Upper lobe of left lung (tissue), 6 donors: ENCODE measurements around the gene GOLPH3. TPM values are rescaled to one million over a fixed set of nuclear protein-coding genes. Genes with fewer than 3 reads are reported as not detected.
"Not testable (repeated sequence)": the region's sequence is repeated elsewhere in the genome, so short reads cannot be mapped to it uniquely, and the experiment has no call there.

ENCODE experiments used
- ATAC-seq, 2 donors: fragments of 200-7000 bp; cut with Tn5 transposase; one replicate each; pipeline ENCODE4 v1.9.1; 2022; ENCODE audit warnings: mild to moderate bottlenecking in 2 of 2, moderate library complexity in 2 of 2; ENCODE audit not compliant: low FRiP score in 2 of 2
- DNase-seq, 2 donors: peaks; one replicate each; pipeline ENCODE4 v3.0.0-alpha.2; 2019 to 2020
- H3K27ac ChIP-seq, 4 donors: fragments of 200-600 bp; sonication (generic); one replicate each; pipeline ENCODE4 v1.5.1; 2016 to 2019
- H3K27me3 ChIP-seq, 4 donors: fragments of 200-600 bp; sonication (generic); one replicate each; pipeline ENCODE4 v1.5.1; 2017 to 2019
- H3K36me3 ChIP-seq, 4 donors: fragments of 200-600 bp; sonication (generic); one replicate each; pipeline ENCODE4 v1.5.1; 2016 to 2019
- H3K4me1 ChIP-seq, 4 donors: fragments of 200-600 bp; sonication (generic); one replicate each; pipeline ENCODE4 v1.5.1; 2018 to 2019
- H3K4me3 ChIP-seq, 4 donors: fragments of 200-600 bp; sonication (generic); one replicate each; pipeline ENCODE4 v1.5.1; 2017 to 2019; ENCODE audit warnings: mild to moderate bottlenecking in 2 of 4, moderate library complexity in 1 of 4
- H3K9me3 ChIP-seq, 4 donors: fragments of 200-600 bp; sonication (generic); one replicate each; pipeline ENCODE4 v1.5.1; 2018 to 2019
- CTCF ChIP-seq, 6 experiments: fragments of 450-650 bp in 4 of 6; fragments of 200-600 bp in 2 of 6; sonication (generic) in 2 of 6; IDR thresholded peaks; one replicate each; pipeline ENCODE4 v1.5.1; 2016 to 2019; ENCODE audit warnings: antibody characterized with exemption in 6 of 6
- EP300 ChIP-seq, 4 donors: sonication (generic); formaldehyde crosslinking; IDR thresholded peaks; one replicate each; pipeline ENCODE4 v1.5.1; 2017; ENCODE audit warnings: antibody characterized with exemption in 4 of 4, control low read depth in 2 of 4
- POLR2A ChIP-seq, 4 donors: fragments of 450-650 bp; IDR thresholded peaks; one replicate each; pipeline ENCODE4 v1.5.1; 2016 to 2017; ENCODE audit warnings: antibody characterized with exemption in 4 of 4, mild to moderate bottlenecking in 2 of 4
- POLR2AphosphoS5 ChIP-seq, 2 donors: sonication (generic); formaldehyde crosslinking; IDR thresholded peaks; one replicate each; pipeline ENCODE4 v1.5.1; 2017; ENCODE audit warnings: antibody characterized with exemption in 2 of 2
- WGBS, 2 donors: methylation state at CpG; one replicate each; pipeline ENCODE4 v1.1.5; 2017 to 2018; 5-methylcytosine and 5-hydroxymethylcytosine counted together
- total RNA-seq, 6 donors: library from RNA; depleted of rRNA in 4 of 6; stranded (reverse); fragments of >200 nt in 4 of 6; gene quantifications; one replicate each; pipeline versions ENCODE4 v1.1.0 to v1.2.1, GENCODE V29; 2016 to 2021
- donor health status: DM: no; HTN: no; CAD: no; lungs with moderate emphysema.
- donor health status: DM: no; HTN: yes; CAD: no; lungs with severe emphysema.

The GOLPH3 gene
- total RNA-seq, 6 donors from 2014 or later: 90.1 to 127 (median 123) TPM

GRCh38 chr5:32172186-32172911, 1.8 kb downstream of the GOLPH3 start:
- TF ChIP-seq POLR2A (IDR thresholded peaks at IDR 0.05): peak in 1 of 4 donors; percentile 25
- not testable (repeated sequence) for ATAC-seq, H3K9me3 ChIP-seq, H3K27me3 ChIP-seq
- peaks cover 31 to 60% (median 46%) of the 10 kb centered on the region in 4 donors for H3K4me1 ChIP-seq
- peak overlapping the region; percentile 51 to 91 (median 76) for H3K4me3 ChIP-seq
- peaks cover 0 to 41% (median 6%) of the 10 kb centered on the region in 4 donors for H3K36me3 ChIP-seq
- H3K27ac ChIP-seq: peak overlapping the region; percentile 98 to 100 (median 100)
- DNase-seq: peak in 1 of 2 donors; percentile 28
- WGBS, 2 donors: 6 to 7% methylated on average over 33 to 34 of the region's 34 CpGs

- peak overlapping the region in 1 of 4 donors; percentile 91 for H3K4me3 ChIP-seq
- no peak for ATAC-seq
- TF ChIP-seq POLR2A (IDR thresholded peaks at IDR 0.05) (no peak), EP300 (IDR thresholded peaks at IDR 0.05) (no peak), POLR2AphosphoS5 (IDR thresholded peaks at IDR 0.05) (no peak), CTCF (IDR thresholded peaks at IDR 0.05) (no peak)
- H3K27me3 ChIP-seq: no peaks in the 10 kb centered on the region
- peaks cover 0 to 44% (median 6%) of the 10 kb centered on the region in 4 donors for H3K36me3 ChIP-seq
- peak overlapping the region in 3 of 4 donors; percentile 1 to 98 (median 20) for H3K27ac ChIP-seq
- WGBS, 2 donors: 57 to 58% methylated on average over 5 of the region's 5 CpGs
- no peak for DNase-seq
- peaks cover 37 to 71% (median 54%) of the 10 kb centered on the region in 4 donors for H3K4me1 ChIP-seq
- no peaks in the 10 kb centered on the region for H3K9me3 ChIP-seq
Measured at GRCh38 chr5:32170303-32171151, 3.6 kb downstream of the GOLPH3 start.

- DNase-seq (no peak), ATAC-seq (no peak)
- Histone ChIP-seq H3K27me3 (no peaks in the 10 kb centered on the region), H3K9me3 (no peaks in the 10 kb centered on the region), H3K36me3 (peaks cover 0 to 44% (median 6%) of the 10 kb centered on the region in 4 donors), H3K4me3 (no peak overlapping the region), H3K4me1 (peaks cover 50 to 77% (median 67%) of the 10 kb centered on the region in 4 donors), H3K27ac (peak overlapping the region in 1 of 4 donors; percentile 25)
- TF ChIP-seq POLR2AphosphoS5 (IDR thresholded peaks at IDR 0.05) (no peak), POLR2A (IDR thresholded peaks at IDR 0.05) (no peak), CTCF (IDR thresholded peaks at IDR 0.05) (no peak), EP300 (IDR thresholded peaks at IDR 0.05) (no peak)
- 89% methylated on average over 9 of the region's 9 CpGs for WGBS, 2 donors
Measured at GRCh38 chr5:32168460-32169033, 5.6 kb downstream of the GOLPH3 start.

- H3K36me3 ChIP-seq: peaks cover 0 to 33% (median 6%) of the 10 kb centered on the region in 4 donors
- no peak for DNase-seq
- no peaks in the 10 kb centered on the region for H3K27me3 ChIP-seq
- TF ChIP-seq POLR2AphosphoS5 (IDR thresholded peaks at IDR 0.05) (no peak), POLR2A (IDR thresholded peaks at IDR 0.05) (no peak)
- peaks cover 40 to 60% (median 51%) of the 10 kb centered on the region in 4 donors for H3K4me1 ChIP-seq
- no peaks in the 10 kb centered on the region for H3K9me3 ChIP-seq
- 26 to 31% methylated on average over 3 of the region's 3 CpGs for WGBS, 2 donors
- no peak for ATAC-seq
- peak overlapping the region in 2 of 4 donors; percentile 8 to 40 for H3K27ac ChIP-seq
- no peak overlapping the region for H3K4me3 ChIP-seq
Measured at GRCh38 chr5:32165597-32165996, 8.5 kb downstream of the GOLPH3 start.

- Histone ChIP-seq H3K9me3 (no peaks in the 10 kb centered on the region), H3K4me1 (peaks cover 38 to 56% (median 45%) of the 10 kb centered on the region in 4 donors), H3K36me3 (peaks cover 0 to 16% (median 2%) of the 10 kb centered on the region in 4 donors), H3K4me3 (no peak overlapping the region), H3K27me3 (no peaks in the 10 kb centered on the region), H3K27ac (peak overlapping the region in 2 of 4 donors; percentile 8 to 9)
- 54 to 61% methylated on average over 2 of the region's 2 CpGs for WGBS, 2 donors
- TF ChIP-seq POLR2AphosphoS5 (IDR thresholded peaks at IDR 0.05): no peak
- TF ChIP-seq EP300 (IDR thresholded peaks at IDR 0.05): no peak
- TF ChIP-seq POLR2A (IDR thresholded peaks at IDR 0.05): no peak
- no peak for TF ChIP-seq CTCF (IDR thresholded peaks at IDR 0.05)
- ATAC-seq: no peak
- DNase-seq: no peak
Measured at GRCh38 chr5:32163785-32164184, 10.3 kb downstream of the GOLPH3 start.
